Measurements from ENCODE around the gene MMP27.
"Not testable (repeated sequence)": the region's sequence is repeated elsewhere in the genome, so short reads cannot be mapped to it uniquely, and the experiment has no call there.

The MMP27 gene, protein sequence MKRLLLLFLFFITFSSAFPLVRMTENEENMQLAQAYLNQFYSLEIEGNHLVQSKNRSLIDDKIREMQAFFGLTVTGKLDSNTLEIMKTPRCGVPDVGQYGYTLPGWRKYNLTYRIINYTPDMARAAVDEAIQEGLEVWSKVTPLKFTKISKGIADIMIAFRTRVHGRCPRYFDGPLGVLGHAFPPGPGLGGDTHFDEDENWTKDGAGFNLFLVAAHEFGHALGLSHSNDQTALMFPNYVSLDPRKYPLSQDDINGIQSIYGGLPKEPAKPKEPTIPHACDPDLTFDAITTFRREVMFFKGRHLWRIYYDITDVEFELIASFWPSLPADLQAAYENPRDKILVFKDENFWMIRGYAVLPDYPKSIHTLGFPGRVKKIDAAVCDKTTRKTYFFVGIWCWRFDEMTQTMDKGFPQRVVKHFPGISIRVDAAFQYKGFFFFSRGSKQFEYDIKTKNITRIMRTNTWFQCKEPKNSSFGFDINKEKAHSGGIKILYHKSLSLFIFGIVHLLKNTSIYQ

DNA sequence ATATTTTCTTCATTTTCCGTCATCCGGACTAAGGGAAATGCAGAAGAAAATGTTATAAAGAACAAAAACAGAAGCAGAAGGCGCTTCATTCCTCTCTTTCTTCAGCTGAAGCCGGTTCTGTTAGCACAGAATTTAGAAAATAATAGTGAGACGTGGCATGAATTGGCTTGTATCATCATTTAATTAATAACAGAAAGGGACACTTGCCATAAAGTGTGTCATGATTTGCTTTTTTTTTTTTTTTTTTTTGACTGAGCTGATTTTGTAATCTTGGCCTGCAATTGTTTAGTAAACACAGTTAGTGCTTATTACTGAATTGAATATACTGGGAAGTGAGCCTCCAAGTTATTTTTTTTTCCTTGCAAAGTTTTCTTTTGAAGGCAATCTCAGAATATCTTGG is at the start of gene MMP27:
Gene MMP27 (minus strand): TSS at position 144 of the 400 bp plus-strand sequence. CDS start 55 bp downstream, at position 89.
- DNase-seq = no peak

DNA sequence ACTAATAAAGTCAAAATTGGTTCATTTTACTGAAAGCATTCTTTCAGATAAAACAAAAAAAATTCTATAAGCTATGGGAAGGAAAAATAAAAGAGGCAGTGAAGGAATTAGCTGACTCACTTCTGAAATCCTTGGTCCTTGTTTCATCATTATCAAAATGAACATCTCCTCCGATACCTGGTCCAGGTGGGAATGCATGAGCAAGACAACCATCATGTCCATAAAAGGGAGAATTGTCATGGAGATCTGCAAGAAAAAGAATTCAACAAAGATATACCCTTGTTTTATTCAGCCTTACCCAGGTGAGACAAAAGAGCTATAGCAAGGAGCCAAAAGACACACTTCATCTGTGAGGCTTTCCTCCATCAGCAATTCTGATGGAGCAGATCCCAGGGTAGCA is 47.7 kb upstream of the MMP27 start:
- no peak for DNase-seq

DNA sequence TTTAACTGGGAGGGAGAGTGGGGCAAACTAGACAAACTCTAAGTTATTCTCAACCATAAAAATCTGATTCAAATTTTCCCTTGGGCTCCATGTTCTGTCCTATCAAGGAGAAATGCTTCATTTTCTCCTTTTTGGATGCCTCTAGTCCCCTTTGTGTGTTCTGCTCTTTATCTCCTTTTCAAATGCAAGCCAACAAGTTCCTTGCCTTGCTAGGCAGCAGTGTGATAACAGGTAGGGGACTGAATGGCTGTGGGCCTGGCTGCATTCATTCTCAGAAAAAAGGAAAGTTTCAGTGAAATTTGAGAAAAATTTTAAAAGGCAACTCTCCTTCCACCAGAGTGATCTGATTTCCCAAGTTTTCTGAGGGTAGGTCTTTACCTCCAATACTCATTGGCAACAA is 46.1 kb upstream of the MMP27 start:
- DNase-seq = no peak

DNA sequence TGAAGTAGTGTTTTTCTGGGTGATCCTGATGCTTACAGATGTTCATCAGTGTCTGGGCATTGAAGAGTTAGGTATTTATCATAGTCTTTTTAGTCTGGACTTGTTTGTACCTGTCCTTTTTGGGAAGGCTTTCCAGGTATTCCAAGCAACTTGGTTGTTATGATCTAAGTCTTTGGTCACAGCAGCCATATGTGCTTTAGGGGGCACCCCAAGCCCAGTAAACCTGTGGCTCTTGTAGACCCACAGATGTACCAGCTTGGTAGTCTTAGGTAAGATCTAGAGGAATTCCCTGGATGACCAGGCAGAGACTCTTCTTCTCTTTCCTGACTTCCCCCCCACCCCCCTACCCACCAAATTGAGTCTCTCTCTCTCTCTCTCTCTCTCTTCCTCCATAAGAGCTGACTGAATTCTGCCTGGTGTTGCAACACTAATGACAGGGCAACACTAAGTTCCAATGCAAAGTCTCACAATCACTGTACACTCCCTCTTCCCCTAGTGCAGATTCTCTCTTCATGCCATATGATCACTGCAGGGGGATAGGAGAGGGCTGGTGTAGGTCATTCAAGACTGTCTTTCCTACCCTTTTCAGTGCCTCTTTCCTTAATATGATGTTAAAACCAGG is 43.6 kb upstream of the MMP27 start:
- DNase-seq = no peak

DNA sequence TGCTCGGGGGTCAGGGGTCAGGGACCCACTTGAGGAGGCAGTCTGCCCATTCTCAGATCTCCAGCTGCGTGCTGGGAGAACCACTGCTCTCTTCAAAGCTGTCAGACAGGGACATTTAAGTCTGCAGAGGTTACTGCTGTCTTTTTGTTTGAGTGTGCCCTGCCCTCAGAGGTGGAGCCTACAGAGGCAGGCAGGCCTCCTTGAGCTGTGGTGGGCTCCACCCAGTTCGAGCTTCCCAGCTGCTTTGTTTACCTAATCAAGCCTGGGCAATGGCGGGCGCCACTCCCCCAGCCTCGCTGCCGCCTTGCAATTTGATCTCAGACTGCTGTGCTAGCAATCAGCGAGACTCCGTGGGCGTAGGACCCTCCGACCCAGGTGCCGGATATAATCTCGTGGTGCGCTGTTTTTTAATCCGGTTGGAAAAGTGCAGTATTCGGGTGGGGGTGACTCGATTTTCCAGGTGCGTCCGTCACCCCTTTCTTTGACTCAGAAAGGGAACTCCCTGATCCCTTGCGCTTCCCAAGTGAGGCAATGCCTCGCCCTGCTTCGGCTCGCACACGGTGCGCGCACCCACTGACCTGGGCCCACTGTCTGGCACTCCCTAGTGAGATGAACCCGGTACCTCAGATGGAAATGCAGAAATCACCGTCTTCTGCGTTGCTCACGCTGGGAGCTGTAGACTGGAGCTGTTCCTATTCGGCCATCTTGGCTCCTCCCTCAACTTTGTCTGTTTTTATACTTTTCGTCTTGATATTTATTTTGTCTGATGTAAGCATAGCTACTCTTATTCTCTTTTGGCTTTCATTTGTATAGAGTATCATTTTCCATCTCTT is 41.4 kb upstream of the MMP27 start:
- DNase-seq = not testable (repeated sequence)

DNA sequence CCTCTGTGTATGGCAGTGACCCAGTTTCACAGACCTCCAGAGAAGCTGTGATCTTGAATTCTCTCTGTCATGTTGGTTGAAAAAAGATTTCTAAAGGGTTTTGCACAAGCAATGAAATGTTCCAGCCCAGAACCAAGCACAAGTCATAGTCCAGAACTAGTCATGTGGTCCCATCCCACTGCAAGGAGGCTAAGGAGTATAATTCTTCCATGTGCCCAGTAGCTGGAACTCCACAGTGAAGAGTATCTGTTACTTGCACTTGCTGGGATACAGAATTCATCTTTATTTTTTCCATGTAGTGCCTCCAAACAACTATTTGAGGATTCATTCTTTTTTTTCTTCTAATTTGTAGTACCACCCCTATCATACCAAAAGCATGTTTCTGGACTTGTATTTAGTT is 29.1 kb upstream of the MMP27 start:
- no peak for DNase-seq

DNA sequence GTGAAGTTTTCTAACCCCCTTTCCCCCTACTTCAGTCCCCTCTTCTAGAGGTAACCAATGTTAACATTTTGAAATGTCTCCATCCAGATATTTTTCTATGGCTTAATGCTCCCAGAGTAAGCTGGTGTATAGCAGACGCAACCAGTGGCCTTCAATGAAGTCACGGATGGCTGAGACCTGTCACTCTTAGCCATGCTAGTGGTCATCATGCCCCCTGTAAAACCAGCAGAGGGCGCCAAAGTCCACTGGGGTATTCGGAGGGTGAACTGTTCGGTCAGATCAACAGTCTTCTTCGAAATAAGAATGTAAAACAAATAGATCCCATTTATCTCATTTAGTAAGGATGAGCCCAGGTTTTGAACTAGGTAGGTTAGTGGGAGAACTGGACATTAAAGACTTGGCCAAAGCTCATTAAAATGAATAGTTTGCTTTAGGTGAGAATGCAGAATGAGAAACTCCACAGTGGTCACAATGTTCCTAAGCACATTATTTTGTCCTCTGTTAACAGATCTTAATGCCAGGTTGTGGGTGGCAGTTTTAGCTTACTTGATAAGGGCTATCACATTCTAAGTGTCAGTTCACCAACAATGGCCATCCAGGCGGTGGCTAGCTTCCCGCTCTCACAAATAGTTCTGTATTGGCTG is 27.8 kb upstream of the MMP27 start:
- no peak for DNase-seq

DNA sequence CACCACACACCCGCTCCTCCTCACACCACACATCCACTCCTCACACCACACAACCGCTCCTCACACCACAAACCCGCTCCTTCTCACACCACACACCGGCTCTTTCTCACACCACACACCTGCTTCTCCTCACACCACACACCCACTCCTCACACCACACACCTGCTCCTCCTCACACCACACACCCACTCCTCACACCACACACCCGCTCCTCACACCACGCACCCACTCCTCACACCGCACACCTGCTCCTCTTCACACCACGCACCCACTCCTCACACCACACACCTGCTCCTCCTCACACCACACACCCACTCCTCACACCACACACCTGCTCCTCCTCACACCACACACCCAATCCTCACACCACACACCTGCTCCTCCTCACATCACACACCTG is 25.4 kb upstream of the MMP27 start:
- peak in 8 of 56 donors; percentile 1 to 13 (median 6) for DNase-seq

DNA sequence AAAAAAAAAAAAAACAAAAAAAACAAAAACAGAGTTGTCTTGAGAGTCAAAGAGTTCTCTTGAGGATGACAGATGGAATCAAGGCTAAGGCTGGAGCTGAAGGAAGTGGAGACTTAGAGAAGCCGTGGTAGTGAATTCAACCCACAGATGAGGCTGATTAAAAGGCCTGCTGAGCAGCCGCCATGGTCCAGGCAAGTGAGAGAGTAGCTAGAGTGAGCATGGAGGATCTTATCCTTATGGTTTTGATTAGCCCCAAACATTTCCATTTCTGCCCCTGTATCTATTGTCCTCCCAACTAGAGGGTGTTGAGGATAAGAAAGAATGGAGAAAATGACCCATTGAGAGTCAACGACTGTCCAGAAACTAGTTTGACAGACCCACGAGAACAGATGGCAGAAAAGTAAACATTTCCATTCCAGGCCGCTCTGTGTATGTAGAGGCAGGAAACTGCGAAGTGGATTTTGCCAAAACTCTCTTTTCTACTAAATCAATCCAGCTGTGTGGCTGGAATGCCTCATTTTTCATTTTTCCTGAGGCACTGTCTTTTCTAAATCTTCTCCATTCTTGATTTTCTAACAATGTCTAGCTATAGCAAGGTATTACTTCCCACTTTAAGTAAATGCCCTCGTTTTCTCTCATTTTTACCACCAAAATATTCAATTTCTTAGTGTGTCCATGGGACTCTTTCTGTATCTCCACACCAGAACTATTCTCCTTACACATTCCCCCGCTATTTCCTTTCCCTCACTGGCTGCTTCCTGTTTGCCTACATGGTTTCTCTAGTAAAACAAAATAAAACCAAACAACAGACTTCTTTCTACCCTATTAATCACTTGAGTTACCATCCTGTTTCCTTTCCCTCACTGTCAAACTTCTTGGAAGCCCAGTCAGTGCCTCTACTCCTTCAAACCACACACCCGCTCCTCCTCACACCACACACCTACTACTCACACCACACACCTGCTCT is 24.6 kb upstream of the MMP27 start:
- no peak for DNase-seq

DNA sequence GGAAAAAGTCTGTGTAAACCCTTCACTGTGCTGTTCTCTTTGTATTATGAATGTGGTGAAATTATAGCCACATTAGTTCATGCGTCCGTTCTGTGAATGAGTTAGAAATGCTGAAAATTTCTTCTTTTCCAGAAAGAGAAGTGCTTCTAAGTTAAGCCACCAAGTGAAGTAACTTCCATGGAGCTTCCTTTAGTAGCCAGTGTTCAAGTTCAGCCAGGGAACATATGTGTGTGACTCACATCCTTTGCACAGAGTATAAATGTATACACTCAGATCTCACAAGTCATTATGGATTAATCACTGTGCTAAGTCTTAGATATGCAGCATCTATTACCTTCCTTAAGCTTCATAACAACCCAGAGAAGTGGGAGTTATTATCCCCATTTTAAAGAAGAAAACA is 22.3 kb upstream of the MMP27 start:
- DNase-seq = no peak

DNA sequence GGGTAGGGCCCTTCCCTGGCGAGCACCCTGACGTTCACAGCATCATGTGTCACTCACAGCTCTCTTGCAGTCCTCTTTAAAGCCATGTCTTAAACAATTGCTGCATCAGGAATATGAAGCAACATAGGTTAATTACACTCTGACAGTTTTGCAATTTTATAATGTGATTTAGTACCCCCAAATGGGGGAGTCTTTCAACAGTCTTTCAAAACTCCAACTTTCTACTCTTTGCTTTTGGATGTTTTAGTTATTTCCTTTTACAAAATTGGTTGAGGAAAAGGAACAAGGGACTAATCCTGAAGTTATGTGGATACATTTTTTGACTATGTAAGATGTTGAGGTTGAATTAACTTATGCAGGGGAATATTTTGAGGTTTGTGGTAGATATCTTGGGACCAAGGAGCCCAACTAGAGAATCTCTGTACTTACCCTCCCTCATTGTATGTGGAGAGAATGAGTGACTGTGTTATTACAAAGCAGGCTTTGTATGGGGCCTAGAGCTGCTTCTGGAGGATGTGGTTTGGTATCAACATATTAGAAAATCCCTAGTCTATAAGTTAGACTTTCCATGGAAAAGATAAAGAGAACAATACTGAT is 19.4 kb upstream of the MMP27 start, which contains the start of gene MMP8:
Gene MMP8 (minus strand): TSS at position 51 of the 597 bp plus-strand sequence. CDS start 99 bp downstream, outside the sequence.
- no peak for DNase-seq

DNA sequence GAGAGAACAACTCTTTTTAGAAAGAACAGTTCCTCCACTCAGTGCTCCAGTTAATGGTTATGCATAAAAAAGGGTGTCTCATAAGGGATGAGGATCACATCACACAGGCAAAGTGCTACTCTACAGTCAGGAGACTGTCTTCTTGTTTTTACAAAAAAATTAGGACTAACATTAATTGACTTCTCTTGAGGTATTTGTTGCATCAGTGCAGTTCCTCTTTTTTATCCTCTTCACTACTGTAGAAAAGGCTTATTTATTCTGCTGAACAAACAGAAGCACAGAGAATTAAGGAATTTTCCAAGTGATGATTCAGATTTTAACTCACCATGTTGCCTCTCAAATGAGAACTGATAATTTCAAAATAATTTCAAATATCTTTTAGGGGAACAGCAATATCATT is 17.3 kb upstream of the MMP27 start:
- DNase-seq = no peak

DNA sequence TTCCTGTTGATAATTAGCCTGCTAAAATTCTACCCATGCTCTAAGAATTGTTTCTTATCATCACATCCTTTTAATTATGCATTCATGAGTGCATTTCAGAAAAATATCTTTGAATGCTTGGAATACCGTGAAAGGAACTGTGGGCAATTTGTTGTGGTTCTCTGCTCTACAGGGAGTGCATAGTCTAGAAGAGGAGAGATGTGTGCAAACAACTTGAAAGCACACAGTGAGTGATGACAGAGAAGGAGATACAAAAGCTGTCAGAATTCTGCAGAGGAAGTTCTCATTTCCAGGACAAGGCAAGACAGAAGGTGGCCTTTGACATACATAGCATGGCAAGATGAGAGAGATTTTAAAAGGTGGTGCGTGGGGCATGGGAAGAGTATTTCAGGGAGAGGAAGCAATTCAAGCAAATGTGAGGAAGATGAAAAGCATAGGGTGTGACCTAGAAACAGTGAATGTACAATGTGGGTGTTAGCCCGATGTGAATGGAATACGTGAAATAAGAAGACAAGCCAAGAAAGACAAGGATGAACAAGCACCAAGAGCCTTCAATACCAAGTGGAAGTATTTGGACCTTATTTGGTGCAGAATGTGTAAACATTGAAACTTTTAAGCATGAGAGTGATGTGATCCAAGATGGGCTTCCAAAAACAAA is 14.2 kb upstream of the MMP27 start:
- no peak for DNase-seq

DNA sequence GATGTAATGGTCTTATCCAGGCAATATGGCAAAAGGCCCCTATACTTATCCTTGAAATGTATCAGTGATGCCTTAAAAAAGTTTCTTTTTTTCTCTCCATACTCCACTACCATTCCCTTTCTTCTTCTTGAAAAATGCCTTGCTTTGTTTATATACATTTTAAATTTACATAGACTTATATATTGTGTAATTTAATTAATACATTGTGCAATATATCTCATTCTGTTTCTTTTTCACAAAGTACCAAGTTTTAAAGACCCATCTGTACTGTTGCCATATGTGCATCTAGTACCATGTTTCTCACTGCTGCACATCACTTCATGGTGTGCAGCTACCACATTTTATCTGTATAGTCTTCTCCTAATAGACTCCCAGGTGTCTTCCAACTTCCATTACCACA is 11.7 kb upstream of the MMP27 start:
- DNase-seq = no peak

DNA sequence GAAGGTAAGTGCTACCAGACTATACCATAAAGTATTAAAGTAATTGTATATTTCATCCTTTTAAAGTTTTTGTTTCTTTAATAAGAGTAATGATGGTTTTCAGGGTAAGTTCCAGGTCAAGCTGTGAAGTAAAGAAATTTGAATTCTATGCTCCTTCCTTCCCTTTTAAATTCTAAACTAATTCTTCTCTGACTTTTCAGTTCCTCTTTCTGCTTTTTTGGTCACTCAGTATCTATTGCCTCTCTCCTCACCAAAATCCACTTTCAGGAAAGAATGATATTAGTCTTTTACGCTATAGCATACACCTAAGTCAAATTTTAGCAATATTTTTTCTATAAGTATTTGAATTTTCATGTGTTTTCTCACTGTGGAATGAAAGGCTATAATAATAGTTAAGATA is 11.0 kb upstream of the MMP27 start:
- no peak for DNase-seq

DNA sequence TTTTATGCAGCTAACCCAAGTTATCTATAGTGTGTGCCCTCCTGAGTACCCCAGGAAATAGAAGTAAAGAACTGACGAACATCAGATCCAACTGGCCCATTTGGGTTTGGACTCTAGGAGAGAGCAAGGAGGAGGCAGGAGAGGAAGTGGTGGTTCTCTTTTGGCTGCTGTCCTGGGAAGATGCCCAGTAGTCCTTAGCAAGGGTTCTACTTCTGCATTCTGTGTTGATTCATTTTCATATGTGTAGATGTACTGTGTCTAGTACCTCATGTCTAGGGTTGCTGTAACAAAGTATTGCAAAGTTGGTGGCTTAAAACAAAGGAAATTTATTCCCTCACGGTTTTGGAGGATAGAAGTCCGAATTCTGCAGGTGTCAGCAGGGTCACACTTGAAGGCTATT is 6.6 kb upstream of the MMP27 start:
- DNase-seq = no peak

DNA sequence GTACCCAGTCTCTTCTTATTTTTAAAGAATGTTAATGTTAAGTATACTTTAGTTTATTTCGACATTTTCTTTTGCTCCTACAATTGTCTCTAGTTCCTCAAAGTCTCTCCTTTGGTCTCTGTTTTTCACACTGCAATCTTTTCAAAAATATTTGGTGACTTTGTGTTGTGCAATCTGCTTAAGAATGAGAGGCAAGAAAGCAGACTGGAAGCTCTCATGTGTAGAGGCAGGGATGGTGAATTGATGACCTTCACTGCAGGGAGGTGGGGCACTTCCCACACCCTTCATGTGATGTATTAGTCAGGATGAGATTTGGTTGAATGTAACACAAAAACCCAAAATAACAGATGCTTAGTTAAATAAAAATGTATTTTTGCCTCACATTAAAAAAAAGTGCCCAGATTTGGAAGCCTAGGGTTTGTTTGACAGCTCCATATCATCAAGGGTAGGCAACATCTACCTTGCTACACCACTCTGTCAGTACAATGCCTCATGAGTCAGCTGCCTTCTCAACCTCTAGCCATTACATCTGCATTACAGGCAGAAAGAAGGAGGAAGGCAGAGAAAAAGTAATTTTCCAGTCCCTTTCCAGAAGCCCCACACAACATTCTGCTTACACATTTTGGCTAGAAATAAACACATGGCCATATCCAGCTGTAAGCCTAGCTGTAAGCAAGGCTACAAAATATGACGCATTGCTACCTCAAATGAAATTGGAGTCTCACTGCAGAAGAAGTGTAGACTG is 3.8 kb upstream of the MMP27 start:
- DNase-seq = no peak

DNA sequence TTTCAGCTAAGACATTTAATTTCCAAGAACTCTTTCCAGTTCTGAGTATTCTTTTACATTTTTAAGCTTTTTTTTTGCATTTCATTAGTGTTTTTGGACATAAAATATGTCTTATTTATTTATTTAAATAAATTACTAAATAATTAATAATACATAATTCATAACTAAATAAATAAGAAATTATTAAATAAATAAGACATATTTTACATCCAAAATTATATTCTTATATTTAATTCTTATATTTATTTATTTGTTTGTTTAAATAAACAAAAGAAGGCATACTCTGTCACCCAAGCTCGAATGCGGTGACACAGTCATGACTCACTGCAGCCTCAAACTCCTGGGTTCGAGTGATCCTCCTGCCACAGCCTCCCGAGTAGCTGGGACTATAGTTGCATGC is 3.1 kb upstream of the MMP27 start:
- no peak for DNase-seq

All from amygdala (tissue), 56 donors.